Pancreas (tissue), 10 donors: ENCODE data around the gene SHH. TPM values are rescaled to one million over a fixed set of nuclear protein-coding genes. Genes with fewer than 3 reads are reported as not detected.

Experiments used
- ATAC-seq, 4 donors: fragments of 200-7000 bp; cut with Tn5 transposase; one replicate each; pipeline versions ENCODE4 v1.8.0 to v1.9.1; 2020; ENCODE audit warnings: mild to moderate bottlenecking in 4 of 4, moderate library complexity in 4 of 4
- DNase-seq, 6 donors: peaks; one replicate each; pipeline ENCODE4 v3.0.0-alpha.2; 2020
- FAIRE-seq: peaks from 2 replicates; lab custom pipeline; 2012; peaks lifted over from hg19 to GRCh38; lab: Jason Lieb, UNC
- H3K27ac ChIP-seq, 4 donors: fragments of 200-600 bp; sonication (generic); 1 replicate in 3 of 4; 2 replicates in 1 of 4; pipeline versions ENCODE4 v1.5.0 to v1.8.0; 2020
- H3K27me3 ChIP-seq, 4 donors: fragments of 200-600 bp; one replicate each; pipeline ENCODE4 v1.8.0; 2021
- H3K36me3 ChIP-seq, 3 donors: fragments of 200-600 bp; sonication (generic) in 1 of 3; one replicate each; pipeline versions ENCODE4 v1.5.0 to v1.8.0; 2020 to 2021
- H3K4me1 ChIP-seq, 3 donors: fragments of 200-600 bp; one replicate each; pipeline ENCODE4 v1.8.0; 2021
- H3K4me3 ChIP-seq, 4 donors: fragments of 200-600 bp; sonication (generic) in 2 of 4; one replicate each; pipeline versions ENCODE4 v1.5.0 to v1.8.0; 2020 to 2021
- H3K9me3 ChIP-seq, 4 donors: fragments of 200-600 bp; one replicate each; pipeline ENCODE4 v1.8.0; 2021
- WGBS, 2 donors: extraction: QIAGEN DNeasy Blood & Tissue Kit; methylation state at CpG; one replicate each; pipeline ENCODE4 v1.1.7; 2013; 5-methylcytosine and 5-hydroxymethylcytosine counted together
- intact Hi-C, 3 donors: fragments of 100-400 bp; cut with DNase I; formaldehyde crosslinking; loops; one replicate each; pipeline versions ENCODE4 v1.11.1 to v1.14.2; 2022
- polyA plus RNA-seq, 2 donors: library from polyadenylated mRNA; stranded (reverse); fragments of 200-250 nt; gene quantifications; one replicate each; pipeline ENCODE4 v1.2.3, GENCODE V29; 2013
- total RNA-seq, 6 donors: library from RNA; stranded (reverse); fragmentation: NEBNext Ultra II Directional in 4 of 6; extraction: Animal tissue kit (Norgen Biotek cat#: 25700) in 4 of 6; gene quantifications; one replicate each; pipeline versions ENCODE4 v1.2.1 to v1.2.4, GENCODE V29; 2021 to 2023
- TF ChIP-seq, protein P1 (sequence below), 4 donors: fragments of 200-600 bp; sonication (generic) in 3 of 4; IDR thresholded peaks; one replicate each; pipeline versions ENCODE4 v1.5.0 to v1.8.0; 2021; ENCODE audit warnings: antibody characterized with exemption in 4 of 4
- donor health status: healthy with polysubstance abuse.
- donor health status: DM: no; HTN: no; CAD: no; lungs with moderate emphysema.
- donor health status: DM: no; HTN: no; CAD: no.
- donor health status: control.
- donor health status: control.
- donor health status: Bipolar disorder and iron deficiency.
- donor health status: DM: yes; HTN: yes; CAD: no.
- donor health status: DM: no; HTN: no; CAD: no.
- donor health status: DM: no; HTN: no; CAD: no.
- donor health status: DM: yes; HTN: yes; CAD: no.

The SHH gene
- total and polyA plus RNA-seq, 8 donors, result 0.08 to 0.85 (median 0.26) TPM

GRCh38 chr7:155763691-155764437 is 48.4 kb downstream of the SHH start:
- Histone ChIP-seq H3K27ac (peak overlapping the region in 1 of 4 donors; percentile 13), H3K27me3 (no peaks in the 10 kb centered on the region), H3K4me1 (peaks cover 0 to 3% (median 0%) of the 10 kb centered on the region in 3 donors), H3K9me3 (no peaks in the 10 kb centered on the region), H3K4me3 (no peak overlapping the region), H3K36me3 (peaks cover 0 to 46% (median 18%) of the 10 kb centered on the region in 3 donors)
- FAIRE-seq (no peak), DNase-seq (no peak), ATAC-seq (peak in 3 of 4 donors; percentile 36 to 63 (median 39))
- TF ChIP-seq, protein P1, sequence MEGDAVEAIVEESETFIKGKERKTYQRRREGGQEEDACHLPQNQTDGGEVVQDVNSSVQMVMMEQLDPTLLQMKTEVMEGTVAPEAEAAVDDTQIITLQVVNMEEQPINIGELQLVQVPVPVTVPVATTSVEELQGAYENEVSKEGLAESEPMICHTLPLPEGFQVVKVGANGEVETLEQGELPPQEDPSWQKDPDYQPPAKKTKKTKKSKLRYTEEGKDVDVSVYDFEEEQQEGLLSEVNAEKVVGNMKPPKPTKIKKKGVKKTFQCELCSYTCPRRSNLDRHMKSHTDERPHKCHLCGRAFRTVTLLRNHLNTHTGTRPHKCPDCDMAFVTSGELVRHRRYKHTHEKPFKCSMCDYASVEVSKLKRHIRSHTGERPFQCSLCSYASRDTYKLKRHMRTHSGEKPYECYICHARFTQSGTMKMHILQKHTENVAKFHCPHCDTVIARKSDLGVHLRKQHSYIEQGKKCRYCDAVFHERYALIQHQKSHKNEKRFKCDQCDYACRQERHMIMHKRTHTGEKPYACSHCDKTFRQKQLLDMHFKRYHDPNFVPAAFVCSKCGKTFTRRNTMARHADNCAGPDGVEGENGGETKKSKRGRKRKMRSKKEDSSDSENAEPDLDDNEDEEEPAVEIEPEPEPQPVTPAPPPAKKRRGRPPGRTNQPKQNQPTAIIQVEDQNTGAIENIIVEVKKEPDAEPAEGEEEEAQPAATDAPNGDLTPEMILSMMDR (IDR thresholded peaks at IDR 0.05), result no peak
- intact Hi-C loops, result loop anchor here in 2 of 3 donors (10.0 kb wide), 2 partner anchors 349 to 379 kb away; no protein-coding TSS in a partner anchor
- 78 to 80% methylated on average over 27 of the region's 27 CpGs for WGBS, 2 donors

DNA sequence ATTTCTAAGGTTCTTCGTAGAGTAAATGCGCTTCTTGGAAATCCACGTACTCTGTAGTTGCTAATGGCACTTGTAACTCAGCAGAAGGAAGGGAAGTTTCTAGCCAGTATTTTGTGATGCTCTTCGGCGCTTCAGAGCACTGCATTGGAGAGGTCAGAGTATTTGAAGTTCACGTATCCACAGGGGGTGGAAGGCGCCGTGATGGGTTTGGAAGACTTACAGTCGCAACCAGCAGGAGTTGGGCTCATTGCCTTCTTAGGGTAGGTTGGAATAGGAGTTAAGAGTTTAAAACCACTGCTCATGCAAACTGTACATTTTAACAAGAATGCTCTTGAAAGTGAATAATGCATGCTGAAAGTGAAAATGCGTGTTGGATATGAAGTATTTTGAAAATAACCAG is 49.1 kb downstream of the SHH start:
- H3K27me3 ChIP-seq, result no peaks in the 10 kb centered on the region
- no peak for ATAC-seq
- intact Hi-C loops, result loop anchor here in 2 of 3 donors (10.0 kb wide), 2 partner anchors 348 to 378 kb away; no protein-coding TSS in a partner anchor
- no peak overlapping the region for H3K4me3 ChIP-seq
- TF ChIP-seq, protein P1 (IDR thresholded peaks at IDR 0.05), result no peak
- DNase-seq, result no peak
- no peaks in the 10 kb centered on the region for H3K9me3 ChIP-seq
- peaks cover 0 to 45% (median 18%) of the 10 kb centered on the region in 3 donors for H3K36me3 ChIP-seq
- H3K4me1 ChIP-seq, result peaks cover 0 to 3% (median 0%) of the 10 kb centered on the region in 3 donors
- 83 to 89% methylated on average over 10 of the region's 10 CpGs for WGBS, 2 donors
- H3K27ac ChIP-seq, result no peak overlapping the region
- no peak for FAIRE-seq

- peaks cover 0 to 3% (median 0%) of the 10 kb centered on the region in 3 donors for H3K4me1 ChIP-seq
- H3K27ac ChIP-seq, result no peak overlapping the region
- intact Hi-C loops, result loop anchor here in 2 of 3 donors (10.0 kb wide), 2 partner anchors 348 to 378 kb away; no protein-coding TSS in a partner anchor
- H3K9me3 ChIP-seq, result no peaks in the 10 kb centered on the region
- no peak overlapping the region for H3K4me3 ChIP-seq
- TF ChIP-seq, protein P1 (IDR thresholded peaks at IDR 0.05), result no peak
- ATAC-seq, result no peak
- no peak for DNase-seq
- H3K27me3 ChIP-seq, result no peaks in the 10 kb centered on the region
- H3K36me3 ChIP-seq, result peaks cover 0 to 43% (median 14%) of the 10 kb centered on the region in 3 donors
- FAIRE-seq, result no peak
- 76 to 83% methylated on average over 10 of the region's 10 CpGs for WGBS, 2 donors
Observed at GRCh38 chr7:155762655-155763054, 49.6 kb downstream of the SHH start.

- Histone ChIP-seq H3K36me3 (peaks cover 0 to 37% (median 13%) of the 10 kb centered on the region in 3 donors), H3K4me1 (peaks cover 0 to 3% (median 0%) of the 10 kb centered on the region in 3 donors), H3K27me3 (no peaks in the 10 kb centered on the region), H3K9me3 (no peaks in the 10 kb centered on the region), H3K27ac (no peak overlapping the region), H3K4me3 (no peak overlapping the region)
- TF ChIP-seq, protein P1 (IDR thresholded peaks at IDR 0.05), result no peak
- FAIRE-seq (no peak), ATAC-seq (no peak), DNase-seq (no peak)
- intact Hi-C loops, result loop anchor here in 2 of 3 donors (10.0 kb wide), 2 partner anchors 347 to 377 kb away; no protein-coding TSS in a partner anchor
- WGBS, 2 donors, result 92 to 94% methylated on average over 4 of the region's 4 CpGs
Observed at GRCh38 chr7:155762036-155762435, 50.2 kb downstream of the SHH start.
